A549 treated with GW870086 at 1 μM for 4 hours (cell line): ENCODE data around the gene LRRC28. TPM values are rescaled to one million over a fixed set of nuclear protein-coding genes. Genes with fewer than 3 reads are reported as not detected.

ENCODE experiments used
- total RNA-seq: library from RNA; stranded (reverse); fragments of 200-300 nt; extraction: Qiagen RNA extraction; gene quantifications from 5 replicates; pipeline ENCODE4 v1.2.3, GENCODE V29; 2022; ENCODE audit warnings: low read depth

The LRRC28 gene
- total RNA-seq, result 12.6 to 17.9 TPM (median 15.3 TPM) in 5 replicates

DNA sequence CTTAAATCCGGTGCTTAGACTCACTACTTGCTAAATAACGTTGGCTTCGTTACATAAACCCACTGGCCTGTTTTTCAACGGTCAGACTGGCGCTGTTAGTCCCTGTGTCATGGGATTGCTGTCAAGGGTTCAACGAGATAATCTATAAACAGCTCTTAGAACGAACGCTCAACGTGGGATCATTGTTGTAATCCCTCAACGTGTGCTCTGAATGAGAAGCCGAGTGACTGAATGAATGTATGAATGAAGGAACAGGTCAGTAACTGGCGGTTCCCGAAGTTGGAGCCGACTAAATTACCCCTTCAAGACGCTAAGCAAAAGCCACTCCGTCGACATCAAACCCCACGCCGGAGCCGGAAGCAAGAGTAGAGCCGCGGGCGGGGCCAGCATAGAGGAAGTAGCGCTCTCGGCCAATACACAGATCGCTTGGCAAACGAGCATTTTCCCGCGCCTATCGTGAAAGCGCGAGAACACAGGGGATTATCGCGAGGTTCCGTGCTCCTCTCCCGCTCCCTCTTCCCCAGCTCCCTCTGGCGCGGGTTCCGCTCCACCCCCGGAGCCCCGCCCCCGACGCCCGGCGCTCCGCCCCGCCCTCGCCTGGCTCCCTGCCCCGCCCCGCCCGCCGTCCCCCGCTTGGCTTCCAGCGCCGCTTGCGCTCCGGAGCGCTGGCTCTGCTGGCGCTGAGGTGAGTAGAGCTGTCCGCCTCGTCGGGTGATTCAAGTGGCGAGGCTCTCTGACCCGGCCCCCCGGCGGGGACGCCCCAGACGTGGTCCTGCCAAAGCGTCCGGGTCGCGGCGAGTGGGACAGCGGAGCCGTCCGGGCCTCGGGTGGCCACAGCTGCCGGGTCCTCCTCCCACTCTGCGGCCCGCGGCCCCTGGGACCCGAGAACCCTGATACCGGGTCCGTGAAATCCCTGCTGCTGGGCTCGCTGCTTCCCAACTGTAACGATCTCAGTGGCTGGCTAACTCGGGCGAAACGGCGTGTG lies at the start of gene LRRC28:
LRRC28 (plus strand) TSS at position 625 of the 985 bp plus-strand sequence. CDS start 4,477 bp downstream, outside the sequence.

DNA sequence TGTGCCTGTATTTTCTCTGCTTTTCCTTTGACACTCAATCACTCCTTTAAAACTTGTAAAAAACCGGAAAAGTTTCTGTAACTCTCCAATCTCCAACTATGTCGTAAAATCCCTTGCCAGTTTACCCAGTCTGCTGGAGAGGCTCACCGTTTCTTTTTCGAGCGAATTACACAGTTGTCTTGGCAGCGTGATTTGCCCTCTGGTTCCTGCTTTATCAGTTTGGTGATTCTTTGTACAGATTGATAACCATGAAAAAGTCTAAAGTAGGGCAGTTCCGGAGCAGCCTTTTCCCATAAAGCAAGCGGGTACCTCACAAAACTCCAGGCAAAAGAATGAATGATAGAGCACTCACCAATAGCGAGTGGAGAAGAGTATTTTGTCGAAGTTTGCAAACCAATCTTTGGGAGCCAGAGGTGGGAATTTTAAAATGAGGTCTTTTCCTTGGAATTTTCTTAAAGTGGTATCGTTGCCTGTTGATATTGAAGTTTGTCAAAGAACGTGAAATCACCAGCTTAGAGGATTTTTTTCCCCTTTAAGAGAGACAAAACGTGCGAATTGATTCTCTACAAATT lies 1.9 kb upstream of the LRRC28 start, which contains the start of gene TTC23:
TTC23 (minus strand) TSS at position 312 of the 572 bp plus-strand sequence. CDS start 20,869 bp downstream, outside the sequence.

Other genes with a start within 250 kb of the LRRC28 start
- gene PGPEP1L, start 243.7 kb upstream of the LRRC28 start, total RNA-seq, result not detected in 5 replicates
- 32.6 to 36.3 TPM (median 33.6 TPM) in 5 replicates for gene SYNM, start 146.4 kb upstream of the LRRC28 start, total RNA-seq
- gene TTC23, start 1.9 kb upstream of the LRRC28 start, total RNA-seq, result 6.5 to 12.3 TPM (median 10.1 TPM) in 5 replicates